H9 (cell line): ENCODE data around the gene P3H2. TPM values are rescaled to one million over a fixed set of nuclear protein-coding genes. Genes with fewer than 3 reads are reported as not detected.
A peak's percentile ranks its signal among the peaks of the same experiment; 100 is the strongest.

ENCODE experiments used
- DNase-seq: peaks from one replicate; pipeline ENCODE4 v3.0.0-alpha.2; 2017
- H2AFZ ChIP-seq: one replicate; pipeline ENCODE4 v1.6.1; 2013; ENCODE audit warnings: mild to moderate bottlenecking, low read length, control low read depth, moderate library complexity
- H2AK5ac ChIP-seq: 2 replicates; pipeline ENCODE4 v1.6.1; 2013; ENCODE audit warnings: low read length, control low read depth, mixed read lengths; ENCODE audit not compliant: insufficient read length
- H2BK120ac ChIP-seq: one replicate; pipeline ENCODE4 v1.6.1; 2013; ENCODE audit warnings: low read depth, mild to moderate bottlenecking, low read length, control low read depth, inconsistent platforms; ENCODE audit not compliant: poor library complexity, severe bottlenecking
- H2BK12ac ChIP-seq: 2 replicates; pipeline ENCODE4 v1.6.1; 2013; ENCODE audit warnings: low read length, control low read depth, mixed read lengths, low read depth; ENCODE audit not compliant: insufficient read length
- H2BK15ac ChIP-seq: 2 replicates; pipeline ENCODE4 v1.6.1; 2013; ENCODE audit warnings: low read depth, low read length, control low read depth
- H2BK20ac ChIP-seq: one replicate; pipeline ENCODE4 v1.6.1; 2013; ENCODE audit warnings: low read depth, mild to moderate bottlenecking, low read length, control low read depth, inconsistent platforms; ENCODE audit not compliant: poor library complexity, severe bottlenecking
- H2BK5ac ChIP-seq: 2 replicates; pipeline ENCODE4 v1.6.1; 2013; ENCODE audit warnings: low read length, control low read depth, mixed read lengths; ENCODE audit not compliant: insufficient read length
- H3K14ac ChIP-seq: 2 replicates; pipeline ENCODE4 v1.6.1; 2013; ENCODE audit warnings: low read length, control low read depth; ENCODE audit not compliant: insufficient read depth
- H3K18ac ChIP-seq: 2 replicates; pipeline ENCODE4 v1.6.1; 2013; ENCODE audit warnings: low read depth, mild to moderate bottlenecking, mixed read lengths, low read length, control low read depth; ENCODE audit not compliant: insufficient read length
- H3K23ac ChIP-seq: 2 replicates; pipeline ENCODE4 v1.6.1; 2013; ENCODE audit warnings: low read length, control low read depth, mixed read lengths, low read depth; ENCODE audit not compliant: insufficient read length
- H3K23me2 ChIP-seq: 2 replicates; pipeline ENCODE4 v1.6.1; 2013; ENCODE audit warnings: low read depth, mild to moderate bottlenecking, mixed read lengths, low read length, control low read depth; ENCODE audit not compliant: insufficient read length, poor library complexity, severe bottlenecking
- H3K27ac ChIP-seq: 2 replicates; pipeline ENCODE4 v1.5.1; 2013; ENCODE audit warnings: low read length, control low read depth, mixed read lengths, low read depth; ENCODE audit not compliant: insufficient read length
- H3K27me3 ChIP-seq: 2 replicates; pipeline ENCODE4 v1.6.1; 2013; ENCODE audit warnings: low read length, control low read depth, inconsistent platforms; ENCODE audit not compliant: insufficient read depth
- H3K4ac ChIP-seq: 2 replicates; pipeline ENCODE4 v1.6.1; 2013; ENCODE audit warnings: low read depth, mild to moderate bottlenecking, control low read depth, inconsistent platforms, low read length, moderate library complexity
- H3K4me1 ChIP-seq: 2 replicates; pipeline ENCODE4 v1.6.1; 2013; ENCODE audit warnings: low read length, control low read depth, inconsistent platforms; ENCODE audit not compliant: insufficient read depth
- H3K4me2 ChIP-seq: 2 replicates; pipeline ENCODE4 v1.6.1; 2013; ENCODE audit warnings: low read length, control low read depth, mixed read lengths; ENCODE audit not compliant: insufficient read length, insufficient read depth
- H3K56ac ChIP-seq: 2 replicates; pipeline ENCODE4 v1.6.1; 2013; ENCODE audit warnings: low read depth, mild to moderate bottlenecking, mixed read lengths, low read length, control low read depth; ENCODE audit not compliant: insufficient read length
- H3K79me1 ChIP-seq: 2 replicates; pipeline ENCODE4 v1.6.1; 2013; ENCODE audit warnings: low read depth, mild to moderate bottlenecking, moderate library complexity, low read length, control low read depth, inconsistent platforms; ENCODE audit not compliant: insufficient read depth, poor library complexity, severe bottlenecking
- H3K79me2 ChIP-seq: 2 replicates; pipeline ENCODE4 v1.6.1; 2013; ENCODE audit warnings: low read length, control low read depth, inconsistent platforms; ENCODE audit not compliant: insufficient read depth
- H3K9ac ChIP-seq: 2 replicates; pipeline ENCODE4 v1.6.1; 2013; ENCODE audit warnings: low read length, control low read depth, mixed read lengths; ENCODE audit not compliant: insufficient read length; ENCODE audit errors: extremely low read depth
- H3K9me3 ChIP-seq: one replicate; pipeline ENCODE4 v1.6.1; 2013; ENCODE audit warnings: low read depth, low read length, inconsistent platforms; ENCODE audit not compliant: control insufficient read depth
- H3T11ph ChIP-seq: one replicate; pipeline ENCODE4 v1.6.1; 2013; ENCODE audit warnings: mild to moderate bottlenecking, low read length, control low read depth, inconsistent platforms
- H4K20me1 ChIP-seq: one replicate; pipeline ENCODE4 v1.6.1; 2013; ENCODE audit not compliant: control insufficient read depth, insufficient read length, insufficient read depth
- H4K5ac ChIP-seq: 2 replicates; pipeline ENCODE4 v1.6.1; 2013; ENCODE audit warnings: low read depth, mild to moderate bottlenecking, mixed read lengths, low read length, control low read depth; ENCODE audit not compliant: insufficient read length
- H4K8ac ChIP-seq: replicated peaks from 2 replicates; pipeline ENCODE4 v1.6.1; 2013; ENCODE audit warnings: low read length, control low read depth, mixed read lengths, low read depth; ENCODE audit not compliant: insufficient read length
- H4K91ac ChIP-seq: 2 replicates; pipeline ENCODE4 v1.6.1; 2013; ENCODE audit warnings: low read depth, mild to moderate bottlenecking, moderate library complexity, mixed read lengths, low read length, control low read depth; ENCODE audit not compliant: insufficient read length
- H3K27ac Mint-ChIP-seq, 3 experiments: 2 replicates in 2 of 3; 3 replicates in 1 of 3; pipeline ENCODE4 v1.8.0; 2020 to 2021; ENCODE audit warnings: mixed read lengths in 3 of 3, mild to moderate bottlenecking in 1 of 3, moderate library complexity in 1 of 3
- H3K27me3 Mint-ChIP-seq: 2 replicates; pipeline ENCODE4 v1.8.0; 2021; ENCODE audit warnings: low read depth, mild to moderate bottlenecking, moderate library complexity, mixed read lengths
- H3K36me3 Mint-ChIP-seq, 3 experiments: 2 replicates in 2 of 3; 3 replicates in 1 of 3; pipeline ENCODE4 v1.8.0; 2020 to 2021; ENCODE audit warnings: low read depth in 3 of 3, mixed read lengths in 3 of 3; ENCODE audit not compliant: insufficient read depth in 1 of 3
- H3K4me1 Mint-ChIP-seq, 2 experiments: 2 replicates each; pipeline ENCODE4 v1.8.0; 2020; ENCODE audit warnings: mixed read lengths in 2 of 2
- H3K4me3 Mint-ChIP-seq, 2 experiments: 2 replicates in 1 of 2; 3 replicates in 1 of 2; pipeline ENCODE4 v1.8.0; 2020 to 2021; ENCODE audit warnings: mild to moderate bottlenecking in 2 of 2, mixed read lengths in 2 of 2, moderate library complexity in 1 of 2
- H3K9me3 Mint-ChIP-seq, 2 experiments: 2 replicates in 1 of 2; 3 replicates in 1 of 2; pipeline ENCODE4 v1.8.0; 2020; ENCODE audit warnings: mild to moderate bottlenecking in 2 of 2, mixed read lengths in 2 of 2, moderate library complexity in 1 of 2
- CTCF ChIP-seq: fragments of 200-600 bp; sonication (generic); conservative IDR thresholded peaks from 3 replicates; pipeline ENCODE4 v1.8.0; 2021; ENCODE audit warnings: antibody characterized with exemption, mild to moderate bottlenecking
- WGBS: extraction: QIAGEN DNeasy Blood & Tissue Kit; methylation state at CpG from one replicate; pipeline ENCODE4 v1.1.7; 2013; ENCODE audit warnings: missing lambda C conversion rate, low lambda C conversion rate, mixed read lengths; ENCODE audit not compliant: insufficient read length; ENCODE audit errors: extremely low coverage; 5-methylcytosine and 5-hydroxymethylcytosine counted together
- total RNA-seq: library from RNA; stranded (reverse); gene quantifications from 2 replicates; pipeline ENCODE4 v1.2.1, GENCODE V29; 2021

Gene P3H2
- total RNA-seq, 1 experiment from 2014 or later, result 41.5 TPM

GRCh38 chr3:189988854-189989253 is 131.8 kb downstream of the P3H2 start:
- no peak overlapping the region for H3K56ac ChIP-seq
- no peaks in the 10 kb centered on the region for H3K9me3 ChIP-seq
- WGBS, result no CpG with 5 or more reads among the region's 12 CpGs
- H4K20me1 ChIP-seq, result no peaks in the 10 kb centered on the region
- no peak overlapping the region for H4K5ac ChIP-seq
- H4K91ac ChIP-seq, result no peak overlapping the region
- H4K8ac ChIP-seq, result no peak overlapping the region
- no peak overlapping the region for H3K18ac ChIP-seq
- no peak overlapping the region for H2BK5ac ChIP-seq
- peaks cover 3% of the 10 kb centered on the region; the same call in 1 of the 2 replicates for H3K4me1 ChIP-seq
- peaks cover 0 to 18% (median 10%) of the 10 kb centered on the region in 3 experiments; a peak in 5 of 7 replicates for H3K36me3 Mint-ChIP-seq
- peak overlapping the region; percentile 31; the same call in 1 of the 2 replicates for H3K14ac ChIP-seq
- H3K4me3 Mint-ChIP-seq, result no peak overlapping the region
- no peak overlapping the region for H3K4me2 ChIP-seq
- peak overlapping the region; percentile 10 to 73 (median 55); a peak in 6 of 7 replicates for H3K27ac Mint-ChIP-seq
- H3K79me2 ChIP-seq, result no peaks in the 10 kb centered on the region
- H3K4me1 Mint-ChIP-seq, result peaks cover 39 to 44% of the 10 kb centered on the region in 2 experiments
- H2AFZ ChIP-seq, result no peak overlapping the region
- H2BK12ac ChIP-seq, result no peak overlapping the region
- H2BK20ac ChIP-seq, result no peak overlapping the region
- H2BK120ac ChIP-seq, result no peak overlapping the region
- H3T11ph ChIP-seq, result no peak overlapping the region
- no peak overlapping the region for H3K9ac ChIP-seq
- H2BK15ac ChIP-seq, result no peak overlapping the region
- no peaks in the 10 kb centered on the region for H3K79me1 ChIP-seq
- no peaks in the 10 kb centered on the region for H3K23me2 ChIP-seq
- H3K27me3 ChIP-seq, result no peaks in the 10 kb centered on the region; the same call in 1 of the 2 replicates
- no peak for DNase-seq
- no peak overlapping the region for H3K23ac ChIP-seq
- H3K4ac ChIP-seq, result no peak overlapping the region
- no peaks in the 10 kb centered on the region; a peak in 1 of 5 replicates for H3K9me3 Mint-ChIP-seq
- no peak for TF ChIP-seq CTCF
- H2AK5ac ChIP-seq, result no peak overlapping the region
- no peak overlapping the region for H3K27ac ChIP-seq
- no peaks in the 10 kb centered on the region for H3K27me3 Mint-ChIP-seq
